Gastroesophageal sphincter (tissue), 4 donors: ENCODE measurements around the gene SETD1B. TPM values are rescaled to one million over a fixed set of nuclear protein-coding genes. Genes with fewer than 3 reads are reported as not detected.

Experiments used
- ATAC-seq: fragments of 150-250 bp; one replicate; pipeline ENCODE4 v1.9.1; 2016; ENCODE audit warnings: mild to moderate bottlenecking, moderate library complexity
- H3K27ac ChIP-seq, 4 donors: fragments of 200-600 bp; sonication (generic) in 3 of 4; 1 replicate in 3 of 4; 2 replicates in 1 of 4; pipeline ENCODE4 v1.5.1; 2016 to 2019
- H3K27me3 ChIP-seq: fragments of 200-600 bp; sonication (generic); one replicate; pipeline ENCODE4 v1.5.1; 2019
- H3K36me3 ChIP-seq, 2 donors: fragments of 200-600 bp; sonication (generic); one replicate each; pipeline ENCODE4 v1.5.1; 2019; ENCODE audit warnings: control low read depth in 1 of 2
- H3K4me1 ChIP-seq, 3 donors: fragments of 200-600 bp; sonication (generic); 1 replicate in 2 of 3; 2 replicates in 1 of 3; pipeline ENCODE4 v1.5.1; 2016 to 2019; ENCODE audit warnings: control low read depth in 2 of 3
- H3K4me3 ChIP-seq, 2 donors: fragments of 200-600 bp; sonication (generic); one replicate each; pipeline ENCODE4 v1.5.1; 2019; ENCODE audit warnings: mild to moderate bottlenecking in 1 of 2, moderate library complexity in 1 of 2
- H3K9me3 ChIP-seq, 3 donors: fragments of 200-600 bp; sonication (generic); one replicate each; pipeline ENCODE4 v1.5.1; 2017 to 2019; ENCODE audit warnings: control low read depth in 2 of 3
- EP300 ChIP-seq: sonication (generic); formaldehyde crosslinking; IDR thresholded peaks from one replicate; pipeline ENCODE4 v1.6.1; 2017; ENCODE audit warnings: antibody characterized with exemption, mild to moderate bottlenecking
- POLR2A ChIP-seq, 2 donors: fragments of 450-650 bp; IDR thresholded peaks; one replicate each; pipeline ENCODE4 v1.6.1; 2017; ENCODE audit warnings: antibody characterized with exemption in 2 of 2, mild to moderate bottlenecking in 2 of 2, moderate library complexity in 1 of 2
- POLR2AphosphoS5 ChIP-seq: sonication (generic); formaldehyde crosslinking; IDR thresholded peaks from one replicate; pipeline ENCODE4 v1.6.1; 2017; ENCODE audit warnings: antibody characterized with exemption
- WGBS, 2 donors: methylation state at CpG; one replicate each; pipeline ENCODE4 v1.1.5; 2018; ENCODE audit warnings: low coverage in 1 of 2; 5-methylcytosine and 5-hydroxymethylcytosine counted together
- total RNA-seq, 4 donors: library from RNA; depleted of rRNA; stranded (reverse); fragments of >200 nt; gene quantifications; one replicate each; pipeline ENCODE4 v1.1.0, GENCODE V29; 2016
- TF ChIP-seq, protein P1 (sequence below), 4 experiments: fragments of 200-600 bp in 2 of 4; fragments of 450-650 bp in 2 of 4; sonication (generic) in 1 of 4; IDR thresholded peaks; one replicate each; pipeline ENCODE4 v1.5.1; 2017 to 2019; ENCODE audit warnings: antibody characterized with exemption in 4 of 4, mild to moderate bottlenecking in 2 of 4, moderate library complexity in 2 of 4

The SETD1B gene
- total RNA-seq, 4 donors from 2014 or later, result 9.6 to 25.1 (median 20.3) TPM

DNA sequence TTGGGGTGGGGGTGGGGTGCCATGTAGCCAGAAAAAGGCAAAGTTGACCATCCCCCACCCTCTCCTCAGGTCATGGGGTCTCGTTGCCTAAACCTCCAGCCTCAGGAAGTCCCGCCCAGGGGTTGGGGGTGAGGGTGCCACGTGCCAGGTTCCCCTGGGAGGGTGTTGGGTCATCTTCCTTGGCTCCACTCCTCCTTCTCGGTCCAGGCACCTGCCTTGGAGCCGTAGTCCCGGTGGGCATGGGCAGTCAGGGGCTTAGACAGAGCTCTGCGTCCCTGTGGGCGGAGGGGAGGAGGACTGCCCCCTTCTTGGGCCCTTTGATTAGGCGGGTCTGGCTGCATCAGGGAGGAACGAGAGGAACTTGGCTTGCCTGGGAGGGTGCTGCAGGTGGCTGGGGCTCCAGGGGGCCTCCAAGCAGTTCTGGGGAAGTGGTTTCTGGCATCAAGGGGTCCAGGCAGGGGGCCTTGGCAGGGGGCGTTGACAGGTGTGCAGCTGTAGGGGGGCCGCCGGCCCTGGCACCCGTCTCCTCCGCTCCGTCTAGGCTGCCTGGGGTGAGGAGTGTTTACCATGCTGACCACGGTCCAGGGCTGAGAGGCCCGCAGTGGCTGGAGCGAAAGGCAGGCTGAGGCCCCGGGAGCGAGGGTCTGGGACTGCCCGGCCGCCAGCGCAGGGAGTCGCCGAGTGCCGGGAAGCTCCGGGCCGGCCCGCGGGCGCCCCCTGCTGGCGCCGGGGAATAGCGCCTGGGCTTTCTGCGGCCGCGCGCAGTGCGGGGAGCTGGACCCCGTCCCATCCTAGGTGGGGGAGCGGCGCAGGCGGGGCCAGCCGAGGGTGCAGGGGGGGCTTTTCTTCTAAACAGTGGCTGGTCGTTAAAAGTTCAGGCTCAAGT lies 7.9 kb downstream of the SETD1B start:
- TF ChIP-seq EP300, result no peak
- TF ChIP-seq, protein P1, sequence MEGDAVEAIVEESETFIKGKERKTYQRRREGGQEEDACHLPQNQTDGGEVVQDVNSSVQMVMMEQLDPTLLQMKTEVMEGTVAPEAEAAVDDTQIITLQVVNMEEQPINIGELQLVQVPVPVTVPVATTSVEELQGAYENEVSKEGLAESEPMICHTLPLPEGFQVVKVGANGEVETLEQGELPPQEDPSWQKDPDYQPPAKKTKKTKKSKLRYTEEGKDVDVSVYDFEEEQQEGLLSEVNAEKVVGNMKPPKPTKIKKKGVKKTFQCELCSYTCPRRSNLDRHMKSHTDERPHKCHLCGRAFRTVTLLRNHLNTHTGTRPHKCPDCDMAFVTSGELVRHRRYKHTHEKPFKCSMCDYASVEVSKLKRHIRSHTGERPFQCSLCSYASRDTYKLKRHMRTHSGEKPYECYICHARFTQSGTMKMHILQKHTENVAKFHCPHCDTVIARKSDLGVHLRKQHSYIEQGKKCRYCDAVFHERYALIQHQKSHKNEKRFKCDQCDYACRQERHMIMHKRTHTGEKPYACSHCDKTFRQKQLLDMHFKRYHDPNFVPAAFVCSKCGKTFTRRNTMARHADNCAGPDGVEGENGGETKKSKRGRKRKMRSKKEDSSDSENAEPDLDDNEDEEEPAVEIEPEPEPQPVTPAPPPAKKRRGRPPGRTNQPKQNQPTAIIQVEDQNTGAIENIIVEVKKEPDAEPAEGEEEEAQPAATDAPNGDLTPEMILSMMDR (IDR thresholded peaks at IDR 0.05), result peak in 3 of 4 experiments; percentile 99 to 100 (median 99)
- peaks cover 0 to 73% (median 38%) of the 10 kb centered on the region in 3 donors for H3K4me1 ChIP-seq
- H3K36me3 ChIP-seq, result peaks cover 0 to 76% of the 10 kb centered on the region in 2 donors
- H3K9me3 ChIP-seq, result no peaks in the 10 kb centered on the region
- H3K27me3 ChIP-seq, result no peaks in the 10 kb centered on the region
- no CpG with 5 or more reads among the region's 46 CpGs for WGBS, 2 donors
- H3K27ac ChIP-seq, result peak overlapping the region; percentile 10 to 84 (median 83)
- H3K4me3 ChIP-seq, result peak overlapping the region; percentile 44 to 64
- ATAC-seq, result peak; percentile 90

- Histone ChIP-seq H3K4me1 (peaks cover 0 to 66% (median 32%) of the 10 kb centered on the region in 3 donors), H3K36me3 (peaks cover 0 to 78% of the 10 kb centered on the region in 2 donors), H3K4me3 (peak overlapping the region; percentile 44 to 64), H3K27ac (peak overlapping the region in 3 of 4 donors; percentile 83 to 84 (median 83)), H3K27me3 (no peaks in the 10 kb centered on the region), H3K9me3 (no peaks in the 10 kb centered on the region)
- TF ChIP-seq EP300 (no peak), POLR2AphosphoS5 (no peak), POLR2A (IDR thresholded peaks at IDR 0.05) (no peak)
- TF ChIP-seq, protein P1 (IDR thresholded peaks at IDR 0.05), result no peak
- WGBS, 2 donors, result 21 to 27% methylated on average over 6 of the region's 26 CpGs
- ATAC-seq, result peak; percentile 83
Measured at GRCh38 chr12:121812320-121812871, 8.6 kb downstream of the SETD1B start.

DNA sequence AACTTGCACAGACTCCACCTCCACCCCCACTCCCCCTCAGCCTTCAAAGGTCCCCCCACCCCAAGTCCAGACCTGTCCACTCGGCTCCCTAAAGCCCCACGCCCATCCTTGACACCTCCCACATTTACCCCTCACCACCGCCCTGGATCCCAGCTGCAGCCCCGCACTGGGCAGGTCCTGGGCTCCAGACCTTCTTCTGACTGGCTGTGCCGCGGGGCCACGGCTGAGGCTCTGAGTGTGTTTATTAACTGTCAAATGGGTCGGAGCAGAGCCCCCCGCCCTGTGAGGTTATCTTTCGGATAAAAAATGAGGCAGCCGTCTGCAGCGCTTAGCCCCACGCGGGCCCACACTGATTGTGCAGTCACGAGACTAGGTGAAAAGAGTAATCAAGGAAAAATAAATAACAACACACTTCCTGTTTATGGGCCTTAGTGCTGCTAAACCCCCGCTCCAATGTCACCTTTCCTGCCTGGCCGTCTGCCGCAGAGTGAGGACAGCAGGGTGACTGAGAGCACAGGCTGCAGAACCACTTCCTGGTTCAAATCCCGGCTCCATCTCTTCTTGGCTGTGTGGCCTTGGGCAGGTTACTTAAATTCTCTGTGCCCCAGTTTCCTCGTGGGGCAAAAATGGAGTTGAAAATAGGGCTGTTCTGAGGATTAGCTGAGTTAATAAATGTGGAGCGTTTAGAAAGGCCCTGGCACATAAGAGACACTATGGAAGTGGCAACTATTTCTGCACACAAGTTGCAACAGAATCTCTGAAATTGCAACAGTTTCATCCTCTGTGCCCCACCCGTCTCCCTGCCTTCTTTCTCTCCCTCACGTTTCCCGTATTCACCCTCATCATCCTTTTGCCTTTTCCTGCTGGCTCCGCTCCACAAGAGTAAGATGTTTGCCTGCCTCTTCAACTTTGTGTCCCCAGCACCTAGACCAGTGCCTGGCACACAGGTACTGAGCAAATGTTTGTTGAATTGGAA lies 9.4 kb downstream of the SETD1B start:
- no peak for ATAC-seq
- Histone ChIP-seq H3K27me3 (no peaks in the 10 kb centered on the region), H3K27ac (peak overlapping the region in 3 of 4 donors; percentile 83 to 84 (median 83)), H3K9me3 (no peaks in the 10 kb centered on the region), H3K4me3 (peak overlapping the region; percentile 44 to 64), H3K4me1 (peaks cover 0 to 58% (median 32%) of the 10 kb centered on the region in 3 donors), H3K36me3 (peaks cover 0 to 78% of the 10 kb centered on the region in 2 donors)
- TF ChIP-seq, protein P1 (IDR thresholded peaks at IDR 0.05), result no peak
- no peak for TF ChIP-seq EP300
- TF ChIP-seq POLR2A (IDR thresholded peaks at IDR 0.05), result no peak
- TF ChIP-seq POLR2AphosphoS5, result no peak
- 0 to 43% methylated on average over 1 to 15 of the region's 25 CpGs for WGBS, 2 donors

DNA sequence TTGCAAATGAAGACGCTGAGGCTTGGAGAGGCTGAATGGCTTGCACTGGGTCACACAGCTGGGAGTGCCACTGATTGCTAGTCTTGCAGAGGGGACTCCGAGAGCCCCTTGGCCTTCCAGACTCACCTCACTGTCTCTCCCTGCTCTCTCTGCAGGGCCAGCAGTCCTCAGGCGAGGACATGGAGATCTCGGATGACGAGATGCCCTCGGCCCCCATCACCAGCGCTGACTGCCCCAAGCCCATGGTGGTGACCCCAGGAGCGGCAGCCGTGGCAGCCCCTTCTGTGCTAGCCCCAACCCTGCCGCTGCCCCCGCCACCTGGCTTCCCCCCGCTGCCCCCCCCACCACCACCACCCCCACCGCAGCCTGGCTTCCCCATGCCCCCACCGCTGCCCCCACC lies 10.1 kb downstream of the SETD1B start:
- no peaks in the 10 kb centered on the region for H3K9me3 ChIP-seq
- TF ChIP-seq POLR2A (IDR thresholded peaks at IDR 0.05) (no peak), EP300 (no peak), POLR2AphosphoS5 (no peak)
- TF ChIP-seq, protein P1 (IDR thresholded peaks at IDR 0.05), result no peak
- H3K4me1 ChIP-seq, result peaks cover 0 to 52% (median 32%) of the 10 kb centered on the region in 3 donors
- 80% methylated on average over 1 of the region's 14 CpGs; no CpG with 5 or more reads in 1 of the 2 donors for WGBS, 2 donors
- H3K27me3 ChIP-seq, result no peaks in the 10 kb centered on the region
- no peak for ATAC-seq
- peaks cover 0 to 78% of the 10 kb centered on the region in 2 donors for H3K36me3 ChIP-seq
- no peak overlapping the region for H3K27ac ChIP-seq
- no peak overlapping the region for H3K4me3 ChIP-seq
